RWPE1 (cell line): ENCODE results near the gene UAP1L1.

Source experiments
- CTCF ChIA-PET: fragments of 350-600 bp; sonication (Branson Sonifier 250); formaldehyde crosslinking; extraction: SDS; loops from one replicate; lab custom pipeline; 2021; lab: Yijun Ruan, JAX
- POLR2A ChIA-PET: fragments of 400-600 bp; formaldehyde crosslinking; extraction: SDS; loops from one replicate; lab custom pipeline; 2020; ENCODE audit warnings: antibody characterized with exemption; ENCODE audit not compliant: low non-redundant PET; lab: Yijun Ruan, JAX
- DNase-seq: peaks from one replicate; pipeline ENCODE4 v3.0.0; 2012; ENCODE audit warnings: low spot score
- H3K27ac ChIP-seq: fragments of 450-650 bp; 2 replicates; pipeline ENCODE4 v1.5.1; 2017
- TF ChIP-seq, protein P1 (sequence below): fragments of 450-650 bp; conservative IDR thresholded peaks from 2 replicates; pipeline ENCODE4 v1.5.1; 2017; ENCODE audit warnings: low read depth, mild to moderate bottlenecking

Gene UAP1L1

GRCh38 chr9:137087409-137087925, 10.2 kb downstream of the UAP1L1 start:
- ChIA-PET CTCF (interaction anchor here (0.6 to 3.2 kb wide), 4 partner anchors 10 to 41 kb away, joined by 3 to 12 read pairs (median 4); no protein-coding TSS in a partner anchor), POLR2A (interaction anchor here (0.5 to 1.7 kb wide), 6 partner anchors 9 to 139 kb away, joined by 3 to 15 read pairs (median 4); partner anchors contain the start of genes ANAPC2, RNF224, SAPCD2 and SSNA1)
- peak overlapping the region; percentile 97 for H3K27ac ChIP-seq
- DNase-seq, result no peak
- TF ChIP-seq, protein P1, sequence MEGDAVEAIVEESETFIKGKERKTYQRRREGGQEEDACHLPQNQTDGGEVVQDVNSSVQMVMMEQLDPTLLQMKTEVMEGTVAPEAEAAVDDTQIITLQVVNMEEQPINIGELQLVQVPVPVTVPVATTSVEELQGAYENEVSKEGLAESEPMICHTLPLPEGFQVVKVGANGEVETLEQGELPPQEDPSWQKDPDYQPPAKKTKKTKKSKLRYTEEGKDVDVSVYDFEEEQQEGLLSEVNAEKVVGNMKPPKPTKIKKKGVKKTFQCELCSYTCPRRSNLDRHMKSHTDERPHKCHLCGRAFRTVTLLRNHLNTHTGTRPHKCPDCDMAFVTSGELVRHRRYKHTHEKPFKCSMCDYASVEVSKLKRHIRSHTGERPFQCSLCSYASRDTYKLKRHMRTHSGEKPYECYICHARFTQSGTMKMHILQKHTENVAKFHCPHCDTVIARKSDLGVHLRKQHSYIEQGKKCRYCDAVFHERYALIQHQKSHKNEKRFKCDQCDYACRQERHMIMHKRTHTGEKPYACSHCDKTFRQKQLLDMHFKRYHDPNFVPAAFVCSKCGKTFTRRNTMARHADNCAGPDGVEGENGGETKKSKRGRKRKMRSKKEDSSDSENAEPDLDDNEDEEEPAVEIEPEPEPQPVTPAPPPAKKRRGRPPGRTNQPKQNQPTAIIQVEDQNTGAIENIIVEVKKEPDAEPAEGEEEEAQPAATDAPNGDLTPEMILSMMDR, result no peak

DNA sequence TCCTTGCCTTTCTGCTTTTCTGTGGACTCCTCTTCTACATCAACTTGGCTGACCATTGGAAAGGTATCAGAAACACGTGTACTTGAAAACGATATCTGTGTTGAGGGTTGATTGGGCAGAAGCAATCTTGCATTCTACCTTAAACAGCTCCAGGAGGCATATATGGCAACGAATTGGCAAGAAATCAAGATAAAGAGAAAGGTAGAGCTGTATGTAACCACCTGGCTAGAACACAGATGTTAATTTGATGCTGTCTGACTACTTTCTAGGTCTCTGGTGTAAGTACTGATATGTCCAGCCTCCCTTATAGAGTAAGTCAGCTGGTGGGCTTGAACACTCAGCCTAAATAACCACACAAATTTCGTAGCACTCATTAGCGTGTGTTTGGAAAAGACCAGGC, 10.8 kb downstream of the UAP1L1 start:
- POLR2A ChIA-PET, result interaction anchor here (0.7 kb wide), 1 partner anchor 17 kb away, joined by 3 read pairs; no protein-coding TSS in a partner anchor
- H3K27ac ChIP-seq, result no peak overlapping the region
- TF ChIP-seq, protein P1, result no peak
- no peak for DNase-seq
- CTCF ChIA-PET, result interaction anchor here (0.6 to 3.2 kb wide), 4 partner anchors 20 to 59 kb away, joined by 3 to 12 read pairs (median 5); no protein-coding TSS in a partner anchor

- TF ChIP-seq, protein P1, result no peak
- no peak for DNase-seq
- H3K27ac ChIP-seq, result peak overlapping the region; percentile 34
- ChIA-PET POLR2A (interaction anchor here (0.5 kb wide), 1 partner anchor 180 kb away, joined by 3 read pairs; no protein-coding TSS in a partner anchor), CTCF (interaction anchor here (0.7 to 3.2 kb wide), 4 partner anchors 18 to 55 kb away, joined by 3 to 12 read pairs (median 4); no protein-coding TSS in a partner anchor)
Observed at GRCh38 chr9:137089232-137089947, 12.1 kb downstream of the UAP1L1 start.

DNA sequence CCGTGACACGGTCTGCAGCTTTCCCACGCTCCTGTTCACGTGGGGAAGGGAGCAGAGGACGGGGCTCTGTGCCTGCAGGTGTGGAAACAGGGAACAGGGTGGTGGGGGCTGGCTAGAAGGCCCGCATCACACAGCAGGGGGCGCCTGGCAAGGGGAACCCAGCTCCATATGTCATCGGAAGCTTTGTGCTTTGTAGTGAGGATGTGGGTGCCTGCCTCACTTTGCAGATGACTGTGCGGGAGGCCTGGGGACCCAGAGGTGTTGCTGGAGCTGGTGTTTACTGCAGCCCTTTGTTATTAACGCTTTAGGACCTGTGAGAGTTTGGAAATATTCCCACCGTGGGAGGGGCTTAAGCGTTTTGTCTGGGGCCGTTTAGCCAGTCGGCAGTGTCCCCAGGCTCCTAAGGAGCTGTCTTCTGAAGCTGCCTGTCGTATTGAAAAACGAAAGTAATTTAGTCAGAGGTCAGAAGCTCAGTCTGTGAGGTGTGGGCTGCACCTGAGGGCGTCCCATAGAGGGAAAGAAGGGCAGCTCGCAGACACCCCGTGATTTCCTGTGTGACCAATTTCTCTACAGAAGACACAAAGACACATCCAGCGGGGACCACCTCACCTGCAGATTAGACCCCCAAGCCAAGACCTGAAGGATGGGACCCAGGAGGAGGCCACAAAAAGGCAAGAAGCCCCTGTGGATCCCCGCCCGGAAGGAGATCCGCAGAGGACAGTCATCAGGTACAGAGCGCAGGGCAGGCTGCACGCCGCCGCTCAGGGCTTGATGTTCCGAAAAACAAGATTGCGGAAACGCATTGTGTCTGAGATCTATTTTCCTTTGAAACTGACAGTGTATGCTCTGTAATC, 18.6 kb downstream of the UAP1L1 start:
- H3K27ac ChIP-seq, result 0 out of 2 replicates have a peak overlapping the region, but pooled peaks have one; percentile 1
- POLR2A ChIA-PET, result interaction anchor here (2.0 kb wide), 1 partner anchor 9 kb away, joined by 8 read pairs; the partner anchor contains the start of gene MAN1B1
- CTCF ChIA-PET, result interaction anchor here (0.5 to 1.2 kb wide), 4 partner anchors 45 to 176 kb away, joined by 3 to 6 read pairs (median 4); no protein-coding TSS in a partner anchor
- TF ChIP-seq, protein P1, result no peak; the same call in 1 of the 2 replicates
- DNase-seq, result no peak

DNA sequence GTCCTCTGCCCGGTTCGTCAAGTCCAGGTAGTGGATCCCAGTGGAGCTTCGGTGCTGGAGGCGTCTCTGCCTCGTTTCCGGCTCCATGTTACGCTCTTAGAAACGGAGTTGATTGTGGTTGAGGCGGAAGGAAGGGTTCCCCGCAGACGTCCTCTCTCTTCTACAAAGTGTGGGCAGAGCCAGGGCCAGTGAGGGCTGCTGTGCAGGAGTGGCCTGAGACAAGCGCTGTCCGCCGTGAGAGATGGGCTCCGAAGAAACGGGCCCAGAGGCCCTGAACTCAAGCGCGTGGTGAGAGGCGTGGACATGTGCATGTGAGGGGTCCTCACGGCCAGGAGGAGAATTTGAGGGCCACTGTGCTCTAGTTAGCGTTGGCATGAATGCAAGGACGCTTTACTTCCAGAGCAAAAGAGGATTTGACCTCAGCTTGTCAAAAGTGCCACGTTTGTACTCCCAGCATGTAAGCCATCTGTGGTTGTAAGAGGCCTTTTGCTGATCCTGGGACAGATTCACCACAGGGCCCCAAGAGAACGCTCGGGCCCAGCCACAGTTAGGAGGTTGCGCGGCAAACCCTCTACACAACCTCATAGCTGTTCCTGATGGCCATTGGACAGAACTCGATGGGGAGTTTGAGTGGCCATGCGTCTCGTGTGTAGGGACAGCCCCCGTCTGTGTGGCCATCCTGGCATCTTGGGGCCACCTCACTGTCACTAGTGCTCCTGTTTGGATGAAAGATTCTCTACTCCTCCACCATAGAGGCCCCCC, 19.6 kb downstream of the UAP1L1 start:
- DNase-seq, result no peak
- TF ChIP-seq, protein P1, result no peak
- ChIA-PET POLR2A (interaction anchor here (2.0 kb wide), 1 partner anchor 10 kb away, joined by 8 read pairs; the partner anchor contains the start of gene MAN1B1), CTCF (interaction anchor here (0.6 to 1.2 kb wide), 4 partner anchors 10 to 79 kb away, joined by 3 to 5 read pairs (median 4); partner anchors contain the start of genes MAN1B1 and NPDC1)
- no peak overlapping the region for H3K27ac ChIP-seq
